Smooth muscle cell (in vitro differentiated cells): ENCODE measurements around the gene ELMO2. TPM values are rescaled to one million over a fixed set of nuclear protein-coding genes. Genes with fewer than 3 reads are reported as not detected.

Source experiments
- DNase-seq: peaks from one replicate; lab custom pipeline; 2025; ENCODE audit not compliant: unreplicated experiment; lab: John Stamatoyannopoulos, UW
- H2AFZ ChIP-seq: fragments of 200-600 bp; sonication (generic); 2 replicates; pipeline ENCODE4 v1.6.0; 2016; ENCODE audit warnings: antibody characterized with exemption, low read depth, mild to moderate bottlenecking
- H3F3A ChIP-seq: fragments of 200-600 bp; sonication (generic); 2 replicates; pipeline ENCODE4 v1.6.0; 2017; ENCODE audit warnings: antibody characterized with exemption, low read depth
- H3K27ac ChIP-seq: fragments of 200-600 bp; sonication (generic); 2 replicates; pipeline ENCODE4 v1.5.1; 2016; ENCODE audit warnings: low read depth, mild to moderate bottlenecking
- H3K27me3 ChIP-seq: fragments of 200-600 bp; sonication (generic); 2 replicates; pipeline ENCODE4 v1.6.1; 2016; ENCODE audit warnings: low read depth, mild to moderate bottlenecking
- H3K36me3 ChIP-seq: fragments of 200-600 bp; sonication (generic); 2 replicates; pipeline ENCODE4 v1.5.1; 2016; ENCODE audit warnings: low read depth
- H3K4me1 ChIP-seq: fragments of 200-600 bp; sonication (generic); 2 replicates; pipeline ENCODE4 v1.5.1; 2016; ENCODE audit warnings: low read depth
- H3K4me2 ChIP-seq: fragments of 200-600 bp; sonication (generic); 2 replicates; pipeline ENCODE4 v1.6.0; 2016; ENCODE audit warnings: mild to moderate bottlenecking
- H3K4me3 ChIP-seq: fragments of 200-600 bp; sonication (generic); 2 replicates; pipeline ENCODE4 v1.5.1; 2016; ENCODE audit warnings: mild to moderate bottlenecking
- H3K79me2 ChIP-seq: fragments of 200-600 bp; sonication (generic); 2 replicates; pipeline ENCODE4 v1.6.0; 2016; ENCODE audit warnings: low read depth, mild to moderate bottlenecking
- H3K9ac ChIP-seq: fragments of 200-600 bp; sonication (generic); 2 replicates; pipeline ENCODE4 v1.6.0; 2016; ENCODE audit warnings: low read depth
- H3K9me3 ChIP-seq: fragments of 200-600 bp; sonication (generic); replicated peaks from 2 replicates; pipeline ENCODE4 v1.5.1; 2016; ENCODE audit warnings: low read depth
- H4K20me1 ChIP-seq: fragments of 200-600 bp; sonication (generic); 2 replicates; pipeline ENCODE4 v1.6.0; 2016; ENCODE audit warnings: low read depth
- CTCF ChIP-seq: fragments of 200-600 bp; sonication (generic); IDR thresholded peaks from 2 replicates; pipeline ENCODE4 v1.5.1; 2017; ENCODE audit warnings: borderline replicate concordance, mild to moderate bottlenecking, antibody characterized with exemption; ENCODE audit not compliant: insufficient read depth, poor library complexity, severe bottlenecking
- WGBS: methylation state at CpG from one replicate; pipeline ENCODE4 v1.1.7; 2016; ENCODE audit warnings: low lambda C conversion rate; 5-methylcytosine and 5-hydroxymethylcytosine counted together
- polyA plus RNA-seq: library from polyadenylated mRNA; unstranded; fragments of >200 nt; fragmentation: Nextera tagmentation; extraction: Ambion mirVana; gene quantifications from 2 replicates; pipeline ENCODE4 v1.2.1, GENCODE V29; 2016
- total RNA-seq: library from RNA; depleted of rRNA; stranded (reverse); fragments of >200 nt; gene quantifications from 2 replicates; pipeline ENCODE4 v1.2.3, GENCODE V29; 2014

ELMO2 gene
- total and polyA plus RNA-seq, 2 experiments from 2014 or later: 24.9 to 33.1 TPM

DNA sequence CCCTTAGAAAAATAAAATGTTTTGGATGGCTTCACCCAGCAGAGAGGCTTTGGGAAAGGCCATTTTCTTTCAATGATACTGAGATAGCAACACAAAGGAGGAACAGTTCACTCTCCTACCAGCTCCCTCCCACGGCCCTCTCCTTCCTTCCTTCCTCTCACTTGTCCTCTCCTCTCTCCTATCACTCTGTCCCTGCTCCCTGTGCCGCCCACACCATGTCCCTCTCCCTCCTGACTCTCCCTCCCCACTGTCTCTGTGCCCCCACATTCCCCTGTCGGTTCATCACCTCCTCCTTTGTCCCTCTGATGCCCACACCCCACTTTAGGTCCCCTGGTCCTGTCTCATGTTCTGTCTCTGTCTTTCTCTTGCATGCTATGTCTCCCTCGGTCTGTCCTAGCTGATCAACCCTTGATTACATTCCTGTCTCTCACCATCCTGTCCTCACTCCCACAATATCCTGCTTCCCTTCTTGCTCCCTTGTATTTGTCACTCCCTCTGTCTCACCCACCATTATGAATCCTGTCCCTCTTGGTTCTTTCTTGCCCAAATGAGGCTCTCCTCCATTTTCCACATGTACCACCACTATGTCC lies 30.1 kb downstream of the ELMO2 start:
- 70% methylated on average over 3 of the region's 4 CpGs for whole genome bisulfite sequencing
- H3K79me2 ChIP-seq: no peaks in the 10 kb centered on the region
- H3K36me3 ChIP-seq: peaks cover 10% of the 10 kb centered on the region

GRCh38 chr20:46375771-46376170 lies 30.6 kb downstream of the ELMO2 start:
- Histone ChIP-seq H3K27ac (no peak overlapping the region), H3K4me1 (no peaks in the 10 kb centered on the region), H3K9me3 (no peaks in the 10 kb centered on the region), H2AFZ (no peak overlapping the region), H3K4me2 (no peak overlapping the region), H4K20me1 (no peaks in the 10 kb centered on the region), H3K79me2 (no peaks in the 10 kb centered on the region), H3F3A (no peaks in the 10 kb centered on the region), H3K36me3 (peaks cover 10% of the 10 kb centered on the region), H3K27me3 (no peaks in the 10 kb centered on the region), H3K9ac (no peak overlapping the region), H3K4me3 (no peak overlapping the region)
- no peak for TF ChIP-seq CTCF
- WGBS: 58% methylated on average over 5 of the region's 5 CpGs
- no peak for DNase-seq

More for the DNA sequence above, 30.1 kb downstream of the ELMO2 start:
- H3K9ac ChIP-seq: no peak overlapping the region
- no peak for TF ChIP-seq CTCF
- H3K9me3 ChIP-seq: no peaks in the 10 kb centered on the region
- no peak overlapping the region for H3K27ac ChIP-seq
- no peaks in the 10 kb centered on the region for H4K20me1 ChIP-seq
- no peak overlapping the region for H2AFZ ChIP-seq
- H3F3A ChIP-seq: no peaks in the 10 kb centered on the region
- H3K4me2 ChIP-seq: no peak overlapping the region
- no peaks in the 10 kb centered on the region for H3K4me1 ChIP-seq
- no peak for DNase-seq
- no peak overlapping the region for H3K4me3 ChIP-seq
- H3K27me3 ChIP-seq: no peaks in the 10 kb centered on the region

DNA sequence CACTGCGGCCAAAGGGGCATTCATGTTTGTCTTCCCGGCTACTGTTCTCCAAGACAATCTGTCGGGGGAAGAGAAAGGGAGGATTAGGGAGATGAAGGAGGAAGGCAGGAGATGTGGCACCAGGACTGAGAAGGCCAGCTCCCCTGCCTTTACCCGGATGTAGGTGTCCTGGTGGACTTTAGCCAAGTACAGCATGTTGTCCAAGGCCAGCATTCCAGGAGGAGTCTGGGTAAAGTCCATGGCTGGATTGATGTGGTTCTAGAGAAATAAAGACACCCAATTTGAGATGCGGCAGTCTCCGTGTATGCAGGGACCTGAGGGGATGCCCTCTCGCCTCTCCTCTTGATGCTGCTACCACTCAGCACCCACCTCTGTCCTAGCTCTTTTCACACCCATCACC lies 32.0 kb downstream of the ELMO2 start:
- Histone ChIP-seq H3K27me3 (no peaks in the 10 kb centered on the region), H3K4me3 (no peak overlapping the region), H4K20me1 (no peaks in the 10 kb centered on the region), H3K4me2 (no peak overlapping the region), H3K4me1 (no peaks in the 10 kb centered on the region), H3K27ac (no peak overlapping the region), H3K36me3 (peaks cover 5% of the 10 kb centered on the region), H3K9me3 (no peaks in the 10 kb centered on the region), H3K9ac (no peak overlapping the region), H2AFZ (no peak overlapping the region), H3K79me2 (no peaks in the 10 kb centered on the region), H3F3A (no peaks in the 10 kb centered on the region)
- TF ChIP-seq CTCF: no peak
- DNase-seq: no peak
- WGBS: 98% methylated on average over 7 of the region's 7 CpGs

- no peak for DNase-seq
- H3F3A ChIP-seq: no peaks in the 10 kb centered on the region
- no peak overlapping the region for H3K4me2 ChIP-seq
- H3K4me3 ChIP-seq: no peak overlapping the region
- H2AFZ ChIP-seq: no peak overlapping the region
- H3K9ac ChIP-seq: no peak overlapping the region
- H4K20me1 ChIP-seq: no peaks in the 10 kb centered on the region
- no peaks in the 10 kb centered on the region for H3K9me3 ChIP-seq
- H3K27me3 ChIP-seq: no peaks in the 10 kb centered on the region
- no peak for TF ChIP-seq CTCF
- 92% methylated on average over 10 of the region's 10 CpGs for WGBS
- no peaks in the 10 kb centered on the region for H3K4me1 ChIP-seq
- peaks cover 5% of the 10 kb centered on the region for H3K36me3 ChIP-seq
- H3K27ac ChIP-seq: no peak overlapping the region
- H3K79me2 ChIP-seq: no peaks in the 10 kb centered on the region
Observed at GRCh38 chr20:46371656-46372055, 34.8 kb downstream of the ELMO2 start.
